ENCODE measurements around the gene ARHGAP15. TPM values are rescaled to one million over a fixed set of nuclear protein-coding genes. Genes with fewer than 3 reads are reported as not detected.

ARHGAP15 gene
- total RNA-seq, 1 experiment from 2014 or later: 0.42 TPM

- POLR2A ChIA-PET: no interaction called here
- DNase-seq (ENCODE audit: low read depth, low spot score): no peak
- no TSS peak for BruUV-seq (replicated peaks)
Measured at GRCh38 chr2:143218621-143219020, 89.4 kb downstream of the ARHGAP15 start.

More at GRCh38 chr2:143218621-143219020, 89.4 kb downstream of the ARHGAP15 start:
- H3K79me2 ChIP-seq (ENCODE audit: insufficient read depth, low read length): no peaks in the 10 kb centered on the region
- H3K36me3 ChIP-seq (ENCODE audit: control insufficient read depth in 1 of 2, insufficient read depth in 2 of 2, low read length in 2 of 2): no peaks in the 10 kb centered on the region
- no peaks in the 10 kb centered on the region for H3K9me2 ChIP-seq (ENCODE audit: insufficient read depth)
- H3K9me3 ChIP-seq (ENCODE audit: control insufficient read depth in 1 of 2, insufficient read depth in 1 of 2, low read depth in 1 of 2, low read length in 2 of 2): no peaks in the 10 kb centered on the region
- RAD21 ChIA-PET (ENCODE audit: low non-redundant PET in 1 of 2, low total read pairs in 2 of 2, uncharacterized antibody in 2 of 2, unreplicated experiment in 2 of 2): no interaction called here
- no peak for ATAC-seq
- CTCF ChIA-PET: no interaction called here
- intact Hi-C loops (cut with micrococcal nuclease): no loop called here
- no peak overlapping the region for H3K4me2 ChIP-seq (ENCODE audit: low read length)
- no peaks in the 10 kb centered on the region for H3K4me1 ChIP-seq (ENCODE audit: control insufficient read depth in 1 of 2, insufficient read depth in 2 of 2, low read length in 2 of 2)
- TF ChIP-seq CTCF (IDR thresholded peaks at IDR 0.05 in 2 of 3, conservative IDR thresholded peaks at IDR 0.05 in 1 of 3; ENCODE audit: borderline replicate concordance in 1 of 3, insufficient read depth in 1 of 3, low read depth in 2 of 3, low read length in 2 of 3) (no peak), SIN3A (IDR thresholded peaks at IDR 0.05; ENCODE audit: low read depth) (no peak), ZBTB33 (IDR thresholded peaks at IDR 0.05; ENCODE audit: extremely low read depth, insufficient replicate concordance, low read length) (no peak), RAD21 (IDR thresholded peaks at IDR 0.05; ENCODE audit: low read depth) (no peak), JUND (IDR thresholded peaks at IDR 0.05) (no peak), SRF (IDR thresholded peaks at IDR 0.05; ENCODE audit: low read depth) (no peak), EZH2 (IDR thresholded peaks at IDR 0.05) (no peak), EZH2phosphoT487 (IDR thresholded peaks at IDR 0.05; ENCODE audit: borderline replicate concordance) (no peak), ELF1 (IDR thresholded peaks at IDR 0.05; ENCODE audit: borderline replicate concordance, low read depth) (no peak), ATF3 (IDR thresholded peaks at IDR 0.05) (no peak), POLR2AphosphoS5 (IDR thresholded peaks at IDR 0.05; ENCODE audit: low read depth, low read length) (no peak), SP1 (IDR thresholded peaks at IDR 0.05; ENCODE audit: low read depth) (no peak), POLR2A (IDR thresholded peaks at IDR 0.05; ENCODE audit: borderline replicate concordance, extremely low read depth, insufficient read depth, insufficient read length) (no peak), ZFX (IDR thresholded peaks at IDR 0.05) (no peak), REST (IDR thresholded peaks at IDR 0.05; ENCODE audit: low read depth) (no peak), FOSL1 (IDR thresholded peaks at IDR 0.05; ENCODE audit: low read depth) (no peak), ZNF274 (IDR thresholded peaks at IDR 0.05; ENCODE audit: low read depth, low read length) (no peak), YY1 (IDR thresholded peaks at IDR 0.05; ENCODE audit: extremely low read depth, insufficient replicate concordance, low read depth, low read length) (no peak), CEBPB (IDR thresholded peaks at IDR 0.05; ENCODE audit: low read depth) (no peak), TCF7L2 (IDR thresholded peaks at IDR 0.05; ENCODE audit: borderline replicate concordance, extremely low read depth, insufficient read depth, insufficient read length) (no peak)
- H4K20me1 ChIP-seq (ENCODE audit: insufficient read depth): no peaks in the 10 kb centered on the region
- H3K9ac ChIP-seq (ENCODE audit: low read length): no peak overlapping the region
- H3K4me3 ChIP-seq (replicated peaks in 1 of 2; ENCODE audit: low read depth in 1 of 2, low read length in 2 of 2): no peak overlapping the region
- no peaks in the 10 kb centered on the region for H3K27me3 ChIP-seq (ENCODE audit: insufficient read depth, low read length)
- H2AFZ ChIP-seq (ENCODE audit: low read depth, low read length, poor library complexity, severe bottlenecking): no peak overlapping the region
- H3K27ac ChIP-seq (ENCODE audit: low read depth, low read length): no peak overlapping the region
